HG02798 (cell line): ENCODE results near the gene RIMBP2.
"Not testable (repeated sequence)": the region's sequence is repeated elsewhere in the genome, so short reads cannot be mapped to it uniquely, and the experiment has no call there.

Source experiments
- ATAC-seq: cut with Tn5 transposase; IDR thresholded peaks from one replicate; pipeline ENCODE4 v1.9.1; 2021; ENCODE audit warnings: mild to moderate bottlenecking; ENCODE audit not compliant: unreplicated experiment, poor library complexity

RIMBP2 gene

GRCh38 chr12:130706885-130707570 lies 9.1 kb downstream of the RIMBP2 start:
- ATAC-seq, result no peak

GRCh38 chr12:130706311-130706710 lies 9.8 kb downstream of the RIMBP2 start:
- no peak for ATAC-seq

- no peak for ATAC-seq
Observed at GRCh38 chr12:130705178-130705822, 10.8 kb downstream of the RIMBP2 start.

GRCh38 chr12:130704606-130705005 lies 11.5 kb downstream of the RIMBP2 start:
- no peak for ATAC-seq

- ATAC-seq, result no peak
Observed at GRCh38 chr12:130703733-130704375, 12.2 kb downstream of the RIMBP2 start.

- ATAC-seq, result no peak
Observed at GRCh38 chr12:130702966-130703732, 12.9 kb downstream of the RIMBP2 start.

GRCh38 chr12:130701402-130701744 lies 14.7 kb downstream of the RIMBP2 start:
- no peak for ATAC-seq

GRCh38 chr12:130700492-130701401 lies 15.4 kb downstream of the RIMBP2 start:
- ATAC-seq, result no peak

- no peak for ATAC-seq
Observed at GRCh38 chr12:130698106-130698505, 18.0 kb downstream of the RIMBP2 start.

GRCh38 chr12:130696379-130697100 lies 19.6 kb downstream of the RIMBP2 start:
- no peak for ATAC-seq

GRCh38 chr12:130695061-130695460 lies 21.0 kb downstream of the RIMBP2 start:
- no peak for ATAC-seq

GRCh38 chr12:130689408-130690405 lies 26.4 kb downstream of the RIMBP2 start:
- ATAC-seq, result no peak

GRCh38 chr12:130688999-130689398 lies 27.1 kb downstream of the RIMBP2 start:
- ATAC-seq, result not testable (repeated sequence)

- no peak for ATAC-seq
Observed at GRCh38 chr12:130687796-130688778, 28.0 kb downstream of the RIMBP2 start.

GRCh38 chr12:130687190-130687589 lies 28.9 kb downstream of the RIMBP2 start:
- no peak for ATAC-seq

- no peak for ATAC-seq
Observed at GRCh38 chr12:130686511-130686991, 29.5 kb downstream of the RIMBP2 start.

- no peak for ATAC-seq
Observed at GRCh38 chr12:130685850-130686249, 30.2 kb downstream of the RIMBP2 start.
